CD4-positive, alpha-beta T cell treated with Interleukin-1 beta for 1 hour (primary cell): ENCODE results near the gene CCDC18.

Experiments used
- DNase-seq, 2 donors: peaks; one replicate each; pipeline ENCODE4 v3.0.0-alpha.2; 2020 to 2022

The CCDC18 gene

GRCh38 chr1:93321720-93322119 lies 141.2 kb downstream of the CCDC18 start:
- DNase-seq: no peak

DNA sequence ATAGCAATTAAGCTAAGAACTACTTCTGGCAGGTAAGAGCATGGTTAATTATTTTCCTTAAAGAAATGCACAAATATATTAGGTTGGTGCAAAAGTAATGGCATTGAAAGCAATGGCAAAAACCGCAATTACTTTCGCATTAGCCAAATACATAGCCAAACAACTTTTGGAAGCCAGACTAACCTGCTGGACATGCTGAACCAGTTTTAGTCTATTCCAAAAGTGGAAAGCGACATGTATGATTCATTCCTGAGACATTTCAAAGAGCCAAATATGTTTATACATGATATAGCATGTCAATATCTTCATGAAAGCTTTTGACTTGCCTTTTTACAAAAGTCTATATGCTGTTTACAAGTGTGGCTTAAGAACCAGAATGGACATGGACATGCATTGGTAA lies 141.8 kb downstream of the CCDC18 start:
- DNase-seq: no peak

DNA sequence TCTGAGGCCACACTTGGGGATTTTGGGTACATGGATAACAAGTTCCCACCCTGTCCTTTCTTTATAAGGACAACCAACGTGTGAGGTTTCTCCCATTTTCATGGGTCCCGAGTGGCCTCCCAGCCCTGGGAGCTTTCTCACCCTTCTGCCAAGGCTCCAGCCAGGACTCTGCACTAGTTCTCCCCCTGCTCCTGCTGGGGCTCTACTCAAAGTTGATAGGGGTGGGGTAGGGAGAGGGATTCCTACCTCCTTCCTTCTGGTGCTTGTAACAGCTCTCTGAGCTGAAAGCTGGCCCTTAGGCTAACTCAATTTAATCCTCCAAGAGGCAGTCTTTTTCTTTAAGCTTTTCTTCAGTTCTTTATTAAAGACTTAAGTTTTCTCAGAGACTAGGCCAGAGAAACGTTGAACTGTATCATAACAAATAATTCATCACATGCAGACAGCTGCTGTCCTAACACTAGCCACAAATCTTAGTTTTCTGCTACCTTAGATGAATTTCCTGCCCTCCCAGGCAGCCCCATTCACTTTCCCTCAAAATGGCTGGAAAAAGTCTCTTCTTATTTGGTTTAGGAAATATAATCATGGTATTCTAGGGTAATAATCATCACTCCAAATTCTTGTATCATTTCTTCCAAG lies 142.8 kb downstream of the CCDC18 start:
- DNase-seq: no peak

DNA sequence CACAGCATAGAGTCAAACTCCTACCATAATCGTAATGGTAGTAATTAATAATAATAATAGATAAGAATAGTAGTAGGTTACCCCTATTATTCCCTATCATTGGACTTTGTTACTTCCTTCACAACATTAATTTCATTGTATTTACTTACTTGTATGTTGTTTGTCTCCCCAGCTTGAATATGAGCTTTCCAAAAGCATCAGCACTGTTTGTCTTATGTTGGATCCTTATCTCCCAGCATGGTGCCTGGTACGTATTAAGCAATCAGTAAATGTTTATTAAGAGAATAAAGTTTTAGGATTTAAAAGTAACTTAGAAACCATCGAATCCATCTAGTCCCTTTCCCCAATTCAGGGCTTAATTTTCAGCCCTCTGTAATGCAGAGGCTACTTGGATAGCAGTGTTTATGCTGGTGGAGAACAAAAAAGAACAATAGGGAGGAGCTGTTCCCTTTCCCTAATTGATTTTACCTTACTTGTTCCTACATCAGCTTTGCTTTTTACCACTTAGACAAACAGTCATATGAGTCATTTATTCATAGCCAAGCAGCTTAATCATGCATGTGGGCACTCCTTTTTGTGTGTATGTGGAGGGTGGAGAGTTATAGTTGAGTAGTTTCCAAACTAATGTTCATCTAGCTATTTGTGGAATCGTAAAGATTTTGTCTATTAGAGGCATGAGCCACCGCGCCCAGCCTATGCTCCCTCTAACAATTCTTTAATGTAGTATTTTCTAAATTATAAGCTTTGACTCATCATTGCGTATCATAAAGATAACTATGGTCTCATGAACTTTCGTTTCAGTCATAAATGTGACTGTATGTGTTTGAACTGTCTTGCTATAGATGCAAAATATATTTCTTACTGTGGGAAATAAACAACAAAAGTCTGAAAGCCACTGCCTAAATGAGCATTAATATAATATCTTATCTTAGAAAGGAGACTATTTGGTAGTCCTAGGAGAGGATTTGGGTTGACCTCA lies 144.3 kb downstream of the CCDC18 start:
- no peak for DNase-seq
